ENCODE measurements around the gene ALDH1L1.

The ALDH1L1 gene

GRCh38 chr3:126128504-126129397 lies 51.6 kb downstream of the ALDH1L1 start:
- no peak for TF ChIP-seq CTCF (IDR thresholded peaks at IDR 0.05; ENCODE audit: insufficient read depth, missing control alignments)
- no peak for DNase-seq (ENCODE audit: insufficient read length, low spot score)
- no peak for FAIRE-seq

GRCh38 chr3:126127904-126128303 lies 52.5 kb downstream of the ALDH1L1 start:
- no peak for TF ChIP-seq CTCF (IDR thresholded peaks at IDR 0.05; ENCODE audit: insufficient read depth, missing control alignments)
- no peak for FAIRE-seq

GRCh38 chr3:126127452-126127851 lies 52.9 kb downstream of the ALDH1L1 start:
- TF ChIP-seq CTCF (IDR thresholded peaks at IDR 0.05; ENCODE audit: insufficient read depth, missing control alignments), result no peak
- FAIRE-seq (no peak), DNase-seq (ENCODE audit: insufficient read length, low spot score) (no peak)

More at GRCh38 chr3:126127904-126128303, 52.5 kb downstream of the ALDH1L1 start:
- no peak for DNase-seq (ENCODE audit: insufficient read length, low spot score)

GRCh38 chr3:126126811-126127431 lies 53.5 kb downstream of the ALDH1L1 start:
- FAIRE-seq (no peak), DNase-seq (ENCODE audit: insufficient read length, low spot score) (no peak)
- no peak for TF ChIP-seq CTCF (IDR thresholded peaks at IDR 0.05; ENCODE audit: insufficient read depth, missing control alignments)

GRCh38 chr3:126126286-126126685 lies 54.1 kb downstream of the ALDH1L1 start:
- FAIRE-seq, result no peak
- DNase-seq (ENCODE audit: insufficient read length, low spot score), result no peak
- TF ChIP-seq CTCF (IDR thresholded peaks at IDR 0.05; ENCODE audit: insufficient read depth, missing control alignments), result no peak

- FAIRE-seq (no peak), DNase-seq (ENCODE audit: insufficient read length, low spot score) (no peak)
- TF ChIP-seq CTCF (IDR thresholded peaks at IDR 0.05; ENCODE audit: insufficient read depth, missing control alignments), result no peak
Measured at GRCh38 chr3:126125781-126126251, 54.6 kb downstream of the ALDH1L1 start.

- FAIRE-seq, result no peak
- no peak for DNase-seq (ENCODE audit: insufficient read length, low spot score)
- TF ChIP-seq CTCF (IDR thresholded peaks at IDR 0.05; ENCODE audit: insufficient read depth, missing control alignments), result no peak
Measured at GRCh38 chr3:126125341-126125740, 55.0 kb downstream of the ALDH1L1 start.

Data from D721Med (cell line).